ENCODE results near the gene RNF144B. TPM values are rescaled to one million over a fixed set of nuclear protein-coding genes. Genes with fewer than 3 reads are reported as not detected.
A peak's percentile ranks its signal among the peaks of the same experiment; 100 is the strongest.

Gene RNF144B
- total and polyA plus RNA-seq, 10 donors: 6.5 to 82.5 (median 45.3) TPM

- peak overlapping the region in 4 of 8 donors; percentile 27 to 48 (median 42) for H3K27ac ChIP-seq
- intact Hi-C loops (cut with DNase I; ENCODE audit: low total_unique reads): no loop called here
- TF ChIP-seq POLR2AphosphoS5 (IDR thresholded peaks at IDR 0.05) (no peak), CTCF (IDR thresholded peaks at IDR 0.05 in 8 of 11, conservative IDR thresholded peaks at IDR 0.05 in 3 of 11) (no peak), POLR2A (IDR thresholded peaks at IDR 0.05) (no peak)
- WGBS, 5 donors: 71 to 91% (median 86%) methylated on average over 1 of the region's 1 CpG
- no peak overlapping the region for H3K4me3 ChIP-seq
- no peaks in the 10 kb centered on the region for H3K27me3 ChIP-seq (replicated peaks in 1 of 7)
- H3K36me3 ChIP-seq: peaks cover 0 to 22% (median 0%) of the 10 kb centered on the region in 6 donors
- no peaks in the 10 kb centered on the region for H3K9me3 ChIP-seq
- H3K4me1 ChIP-seq: peaks cover 0 to 21% (median 1%) of the 10 kb centered on the region in 6 donors
- no peak for DNase-seq
These were observed 58.1 kb downstream of the RNF144B start for GRCh38 chr6:18445228-18445627.

- H3K9me3 ChIP-seq: no peaks in the 10 kb centered on the region
- DNase-seq: no peak
- H3K4me1 ChIP-seq: peaks cover 0 to 30% (median under 1%) of the 10 kb centered on the region in 6 donors
- intact Hi-C loops (cut with DNase I; ENCODE audit: low total_unique reads): no loop called here
- peak overlapping the region in 1 of 8 donors; percentile 40 for H3K27ac ChIP-seq
- no peak overlapping the region for H3K4me3 ChIP-seq
- H3K36me3 ChIP-seq: peaks cover 0 to 16% (median 0%) of the 10 kb centered on the region in 6 donors
- TF ChIP-seq POLR2A (IDR thresholded peaks at IDR 0.05) (no peak), POLR2AphosphoS5 (IDR thresholded peaks at IDR 0.05) (no peak)
- WGBS, 5 donors: 87 to 99% (median 95%) methylated on average over 2 of the region's 2 CpGs
- H3K27me3 ChIP-seq (replicated peaks in 1 of 7): no peaks in the 10 kb centered on the region
These were observed 59.6 kb downstream of the RNF144B start for GRCh38 chr6:18446771-18447170.

GRCh38 chr6:18447552-18447951 lies 60.4 kb downstream of the RNF144B start:
- H3K27ac ChIP-seq: peak overlapping the region in 2 of 8 donors; percentile 10 to 13

GRCh38 chr6:18451756-18452155 lies 64.6 kb downstream of the RNF144B start:
- Histone ChIP-seq H3K36me3 (peaks cover 0 to 26% (median 0%) of the 10 kb centered on the region in 6 donors), H3K9me3 (no peaks in the 10 kb centered on the region), H3K4me3 (no peak overlapping the region), H3K27ac (no peak overlapping the region), H3K4me1 (peaks cover 0 to 16% (median 0%) of the 10 kb centered on the region in 6 donors), H3K27me3 (replicated peaks in 1 of 7) (no peaks in the 10 kb centered on the region)
- intact Hi-C loops (cut with DNase I; ENCODE audit: low total_unique reads): no loop called here
- WGBS, 5 donors: 85 to 98% (median 94%) methylated on average over 2 of the region's 2 CpGs
- no peak for DNase-seq
- TF ChIP-seq POLR2A (IDR thresholded peaks at IDR 0.05) (no peak), CTCF (IDR thresholded peaks at IDR 0.05 in 8 of 11, conservative IDR thresholded peaks at IDR 0.05 in 3 of 11) (no peak), POLR2AphosphoS5 (IDR thresholded peaks at IDR 0.05) (no peak)

More at GRCh38 chr6:18447552-18447951, 60.4 kb downstream of the RNF144B start:
- intact Hi-C loops (cut with DNase I; ENCODE audit: low total_unique reads): no loop called here
- Histone ChIP-seq H3K9me3 (no peaks in the 10 kb centered on the region), H3K36me3 (peaks cover 0 to 17% (median 0%) of the 10 kb centered on the region in 6 donors), H3K27me3 (replicated peaks in 1 of 7) (no peaks in the 10 kb centered on the region), H3K4me3 (no peak overlapping the region), H3K4me1 (peaks cover 0 to 29% (median 0%) of the 10 kb centered on the region in 6 donors)
- DNase-seq: no peak
- WGBS, 5 donors: 85 to 97% (median 89%) methylated on average over 2 of the region's 2 CpGs
- TF ChIP-seq POLR2A (IDR thresholded peaks at IDR 0.05) (no peak), CTCF (IDR thresholded peaks at IDR 0.05 in 8 of 11, conservative IDR thresholded peaks at IDR 0.05 in 3 of 11) (no peak), POLR2AphosphoS5 (IDR thresholded peaks at IDR 0.05) (no peak)

Data from spleen (tissue), 11 donors.